Liver (tissue), 3 donors: ENCODE data around the gene STXBP6.

ENCODE experiments used
- CTCF ChIP-seq: fragments of 150-350 bp; IDR thresholded peaks from 2 replicates; pipeline ENCODE4 v1.5.1; 2017; ENCODE audit warnings: improper control_type of control experiment, low read depth, low read length; ENCODE audit not compliant: missing input control
- GABPA ChIP-seq, 2 donors: IDR thresholded peaks in 1 of 2; conservative IDR thresholded peaks in 1 of 2; 2 replicates each; pipeline ENCODE4 v1.6.1; 2016; ENCODE audit warnings: antibody characterized with exemption in 2 of 2, mild to moderate bottlenecking in 1 of 2, moderate library complexity in 1 of 2
- JUND ChIP-seq, 2 donors: IDR thresholded peaks; 2 replicates each; pipeline ENCODE4 v1.6.1; 2016; ENCODE audit warnings: antibody characterized with exemption in 2 of 2
- SP1 ChIP-seq: IDR thresholded peaks from 2 replicates; pipeline ENCODE4 v1.6.1; 2018; ENCODE audit warnings: antibody characterized with exemption, mild to moderate bottlenecking
- YY1 ChIP-seq: IDR thresholded peaks from 2 replicates; pipeline ENCODE4 v1.6.1; 2016; ENCODE audit warnings: antibody characterized with exemption, mild to moderate bottlenecking
- donor health status: healthy.
- donor health status: healthy.

GRCh38 chr14:24795406-24795805 lies 254.5 kb downstream of the STXBP6 start:
- TF ChIP-seq CTCF = no peak
- TF ChIP-seq YY1 = no peak
- no peak for TF ChIP-seq JUND (IDR thresholded peaks at IDR 0.05)
- TF ChIP-seq SP1 = no peak
- TF ChIP-seq GABPA (IDR thresholded peaks at IDR 0.05 in 1 of 2, conservative IDR thresholded peaks at IDR 0.05 in 1 of 2) = no peak
